GM12891 (cell line): ENCODE measurements around the gene TERB2.
"Not testable (repeated sequence)": the region's sequence is repeated elsewhere in the genome, so short reads cannot be mapped to it uniquely, and the experiment has no call there.

Experiments
- PAX5 ChIP-seq: IDR thresholded peaks from 2 replicates; pipeline ENCODE4 v1.6.1; 2011; ENCODE audit warnings: low read length, moderate library complexity, mild to moderate bottlenecking; ENCODE audit not compliant: insufficient read depth, severe bottlenecking
- POLR2A ChIP-seq: IDR thresholded peaks from 2 replicates; pipeline ENCODE4 v1.6.1; 2011; ENCODE audit warnings: low read depth, low read length, control low read depth
- POLR2AphosphoS5 ChIP-seq: IDR thresholded peaks from 2 replicates; pipeline ENCODE4 v1.6.1; 2011; ENCODE audit warnings: low read depth, low read length, control low read depth
- POU2F2 ChIP-seq: IDR thresholded peaks from 2 replicates; pipeline ENCODE4 v1.6.1; 2011; ENCODE audit warnings: low read depth, mild to moderate bottlenecking, control low read depth, low read length, moderate library complexity
- SPI1 ChIP-seq: IDR thresholded peaks from 2 replicates; pipeline ENCODE4 v1.6.1; 2011; ENCODE audit warnings: low read depth, low read length, control low read depth
- TAF1 ChIP-seq: IDR thresholded peaks from 2 replicates; pipeline ENCODE4 v1.6.1; 2011; ENCODE audit warnings: low read depth, low read length, control low read depth

- not testable (repeated sequence) for TF ChIP-seq TAF1, POLR2A, POLR2AphosphoS5, PAX5, POU2F2, SPI1
Observed at GRCh38 chr15:44986346-44987055, 30.0 kb downstream of the TERB2 start.
